Suprapubic skin (tissue), 4 donors: Measurements from ENCODE around the gene THPO. TPM values are rescaled to one million over a fixed set of nuclear protein-coding genes. Genes with fewer than 3 reads are reported as not detected.

Experiments
- DNase-seq, 2 donors: peaks; one replicate each; pipeline ENCODE4 v3.0.0-alpha.2; 2019; ENCODE audit warnings: low spot score in 2 of 2
- H3K27ac ChIP-seq: fragments of 200-600 bp; sonication (generic); one replicate; pipeline ENCODE4 v1.5.1; 2019
- H3K27me3 ChIP-seq: fragments of 200-600 bp; sonication (generic); one replicate; pipeline ENCODE4 v1.5.1; 2019
- H3K36me3 ChIP-seq: fragments of 200-600 bp; sonication (generic); one replicate; pipeline ENCODE4 v1.5.1; 2019
- H3K4me1 ChIP-seq: fragments of 200-600 bp; sonication (generic); one replicate; pipeline ENCODE4 v1.5.1; 2019
- H3K4me3 ChIP-seq: fragments of 200-600 bp; sonication (generic); one replicate; pipeline ENCODE4 v1.5.1; 2019; ENCODE audit warnings: mild to moderate bottlenecking
- H3K9me3 ChIP-seq: fragments of 200-600 bp; sonication (generic); one replicate; pipeline ENCODE4 v1.5.1; 2019
- CTCF ChIP-seq, 2 donors: fragments of 200-600 bp in 1 of 2; fragments of 450-650 bp in 1 of 2; sonication (generic) in 1 of 2; IDR thresholded peaks; one replicate each; pipeline ENCODE4 v1.5.1; 2016 to 2019; ENCODE audit warnings: antibody characterized with exemption in 2 of 2, mild to moderate bottlenecking in 1 of 2, moderate library complexity in 1 of 2
- EP300 ChIP-seq: sonication (generic); formaldehyde crosslinking; IDR thresholded peaks from one replicate; pipeline ENCODE4 v1.6.1; 2017; ENCODE audit warnings: antibody characterized with exemption
- POLR2A ChIP-seq, 2 donors: fragments of 450-650 bp; IDR thresholded peaks; one replicate each; pipeline ENCODE4 v1.6.1; 2017; ENCODE audit warnings: antibody characterized with exemption in 2 of 2, mild to moderate bottlenecking in 2 of 2, moderate library complexity in 2 of 2
- POLR2AphosphoS5 ChIP-seq, 3 donors: sonication (generic); formaldehyde crosslinking; IDR thresholded peaks; one replicate each; pipeline ENCODE4 v1.6.1; 2017; ENCODE audit warnings: antibody characterized with exemption in 3 of 3
- WGBS: methylation state at CpG from one replicate; pipeline ENCODE4 v1.1.5; 2018; 5-methylcytosine and 5-hydroxymethylcytosine counted together
- total RNA-seq, 4 donors: library from RNA; depleted of rRNA; stranded (reverse); fragments of >200 nt; gene quantifications; one replicate each; pipeline ENCODE4 v1.1.0, GENCODE V29; 2016

Gene THPO
- total RNA-seq, 4 donors from 2014 or later = 0.93 TPM; not detected in 3

- peak overlapping the region; percentile 41 for H3K27ac ChIP-seq
- TF ChIP-seq POLR2AphosphoS5 (IDR thresholded peaks at IDR 0.05) (no peak), EP300 (no peak), CTCF (IDR thresholded peaks at IDR 0.05) (no peak), POLR2A (IDR thresholded peaks at IDR 0.05) (no peak)
Measured at GRCh38 chr3:184381261-184382224, 3.5 kb upstream of the THPO start.

GRCh38 chr3:184380627-184381260 is 2.7 kb upstream of the THPO start:
- TF ChIP-seq EP300 (no peak), CTCF (IDR thresholded peaks at IDR 0.05) (no peak), POLR2AphosphoS5 (IDR thresholded peaks at IDR 0.05) (no peak), POLR2A (IDR thresholded peaks at IDR 0.05) (no peak)
- DNase-seq = peak in 1 of 2 donors; percentile 69
- H3K4me1 ChIP-seq = peaks cover 24% of the 10 kb centered on the region
- H3K9me3 ChIP-seq = no peaks in the 10 kb centered on the region
- peaks cover 4% of the 10 kb centered on the region for H3K36me3 ChIP-seq
- peak overlapping the region; percentile 19 for H3K27ac ChIP-seq
- peaks cover 33% of the 10 kb centered on the region for H3K27me3 ChIP-seq
- 7% methylated on average over 9 of the region's 42 CpGs for WGBS
- H3K4me3 ChIP-seq = peak overlapping the region; percentile 50

More at GRCh38 chr3:184381261-184382224, 3.5 kb upstream of the THPO start:
- WGBS = 43% methylated on average over 1 of the region's 55 CpGs
- peak overlapping the region; percentile 50 for H3K4me3 ChIP-seq
- H3K9me3 ChIP-seq = no peaks in the 10 kb centered on the region
- peaks cover 5% of the 10 kb centered on the region for H3K36me3 ChIP-seq
- peaks cover 41% of the 10 kb centered on the region for H3K27me3 ChIP-seq
- DNase-seq = peak in 1 of 2 donors; percentile 66
- peaks cover 24% of the 10 kb centered on the region for H3K4me1 ChIP-seq

- TF ChIP-seq POLR2A (IDR thresholded peaks at IDR 0.05) = no peak
- no peak for TF ChIP-seq POLR2AphosphoS5 (IDR thresholded peaks at IDR 0.05)
- no peak for TF ChIP-seq CTCF (IDR thresholded peaks at IDR 0.05)
- TF ChIP-seq EP300 = no peak
- H3K4me3 ChIP-seq = peak overlapping the region; percentile 50
- peaks cover 24% of the 10 kb centered on the region for H3K4me1 ChIP-seq
- peak in 1 of 2 donors; percentile 81 for DNase-seq
- H3K27ac ChIP-seq = peak overlapping the region; percentile 19
- WGBS = no CpG with 5 or more reads among the region's 62 CpGs
- peaks cover 4% of the 10 kb centered on the region for H3K36me3 ChIP-seq
- H3K9me3 ChIP-seq = no peaks in the 10 kb centered on the region
- peaks cover 33% of the 10 kb centered on the region for H3K27me3 ChIP-seq
Measured at GRCh38 chr3:184380185-184380626, 2.2 kb upstream of the THPO start.

- peaks cover 33% of the 10 kb centered on the region for H3K27me3 ChIP-seq
- H3K4me3 ChIP-seq = peak within 1 kb of the TSS; percentile 50
- peaks cover 24% of the 10 kb centered on the region for H3K4me1 ChIP-seq
- 38% methylated on average over 15 of the region's 71 CpGs for WGBS
- TF ChIP-seq POLR2AphosphoS5 (IDR thresholded peaks at IDR 0.05) (no peak), EP300 (no peak), CTCF (IDR thresholded peaks at IDR 0.05) (no peak), POLR2A (IDR thresholded peaks at IDR 0.05) (no peak)
- no peaks in the 10 kb centered on the region for H3K36me3 ChIP-seq
- DNase-seq = peak; percentile 74 to 77
- H3K9me3 ChIP-seq = no peaks in the 10 kb centered on the region
- peak within 1 kb of the TSS; percentile 77 for H3K27ac ChIP-seq
Measured at GRCh38 chr3:184379358-184380184, 1.6 kb upstream of the THPO start, which contains the start of gene CHRD. Gene CHRD, plus strand, starts transcription at chr3:184380054. Its CDS starts 265 bp downstream, at chr3:184380319.
